HK-2 (cell line): Measurements from ENCODE around the gene CCNT2.
"Not testable (repeated sequence)": the region's sequence is repeated elsewhere in the genome, so short reads cannot be mapped to it uniquely, and the experiment has no call there.

Experiments used
- DNase-seq: peaks from one replicate; pipeline ENCODE4 v3.0.0-alpha.2; 2018; ENCODE audit not compliant: unreplicated experiment

The CCNT2 gene

DNA sequence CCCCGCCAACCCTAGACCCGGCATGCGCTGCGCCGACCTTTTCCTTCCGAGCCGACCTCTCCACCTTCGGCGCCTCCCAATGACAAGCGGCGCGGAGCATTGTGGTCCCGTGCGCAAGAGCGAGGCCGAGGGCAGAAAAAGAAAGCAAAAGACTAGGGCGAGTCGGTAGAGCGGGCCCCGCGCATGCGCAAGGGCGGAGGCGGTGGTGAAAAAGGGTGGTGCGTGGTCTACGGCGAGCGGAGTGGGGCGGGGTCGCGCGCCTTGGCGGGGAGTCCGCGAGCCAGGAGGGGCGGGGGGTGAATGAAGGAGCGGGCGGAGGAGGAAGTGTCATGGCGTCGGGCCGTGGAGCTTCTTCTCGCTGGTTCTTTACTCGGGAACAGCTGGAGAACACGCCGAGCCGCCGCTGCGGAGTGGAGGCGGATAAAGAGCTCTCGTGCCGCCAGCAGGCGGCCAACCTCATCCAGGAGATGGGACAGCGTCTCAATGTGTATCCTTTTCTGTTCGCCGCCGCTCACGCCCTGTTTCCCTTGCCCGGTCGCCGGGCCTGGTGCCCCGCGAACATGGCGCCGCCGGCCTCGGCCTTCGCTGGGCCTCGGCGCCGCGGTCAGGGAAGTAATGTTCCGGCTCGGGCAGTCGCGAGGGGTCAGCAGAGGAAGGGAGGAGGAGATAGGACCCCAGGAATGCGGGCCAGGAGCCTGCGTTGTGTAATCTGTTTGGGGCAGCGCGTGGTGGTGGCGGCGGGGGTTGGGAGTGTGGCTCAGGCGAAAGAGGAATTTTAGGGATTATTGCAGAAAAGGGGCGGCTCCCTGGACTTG, at the start of gene CCNT2:
CCNT2 (plus strand) TSS at position 297 of the 815 bp plus-strand sequence; CDS start at position 330, 33 bp downstream.
- DNase-seq: peak; percentile 100

DNA sequence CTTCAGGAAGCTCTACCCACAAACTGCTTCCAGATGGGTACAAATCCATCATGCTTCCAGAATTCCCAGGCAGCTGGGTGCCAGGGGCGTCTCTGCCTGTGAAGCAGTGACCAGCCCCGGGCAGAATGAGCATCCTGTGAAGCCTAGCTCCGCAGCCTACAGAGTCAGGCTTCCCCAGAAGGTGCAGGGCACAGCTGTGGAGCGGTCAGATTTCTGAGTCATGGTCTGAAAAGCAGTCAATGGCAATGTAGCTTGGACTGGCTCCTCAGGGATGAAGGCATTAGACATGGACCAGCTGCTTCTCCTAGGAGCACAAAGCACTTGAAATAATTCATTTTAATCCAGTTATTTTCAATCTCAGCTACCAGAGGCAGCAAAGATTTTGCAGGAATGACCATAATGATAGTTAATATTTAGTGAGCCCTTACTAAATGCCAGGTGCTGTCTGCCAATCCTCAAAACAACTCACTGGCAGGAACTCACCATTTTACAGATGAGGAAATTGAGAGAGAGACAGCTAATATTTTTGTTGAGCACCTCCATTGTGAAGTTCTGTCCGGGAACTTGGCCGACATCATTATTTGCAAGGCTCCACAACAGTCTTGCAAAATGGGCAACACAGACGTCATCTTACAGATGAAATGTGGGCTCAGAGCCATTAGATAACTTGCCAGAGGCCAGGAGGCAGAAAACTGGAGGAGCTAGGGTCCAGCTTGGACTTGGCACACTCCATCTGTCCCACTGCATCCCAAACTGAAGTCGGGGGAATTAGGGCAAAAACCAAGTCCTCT, 48.5 kb upstream of the CCNT2 start:
- DNase-seq: no peak

DNA sequence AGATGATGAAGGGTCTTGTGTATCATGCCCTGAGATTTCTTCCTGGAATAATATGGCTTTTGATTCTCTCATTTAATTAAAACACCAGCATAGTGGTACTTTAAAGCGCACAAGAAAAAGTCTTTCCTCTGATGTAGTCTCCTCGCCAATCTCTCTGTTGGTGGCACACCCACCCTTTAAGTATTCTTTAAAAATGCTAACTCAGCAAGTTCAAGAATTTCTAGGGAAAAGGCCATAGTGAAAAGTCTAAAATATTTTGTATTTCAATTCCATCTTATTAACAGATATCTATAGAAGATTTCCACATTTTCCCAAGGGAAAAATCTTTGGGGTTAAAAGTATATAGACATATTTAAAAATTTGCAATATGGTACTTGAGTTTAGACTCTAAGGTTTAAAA, 45.5 kb upstream of the CCNT2 start:
- no peak for DNase-seq

DNA sequence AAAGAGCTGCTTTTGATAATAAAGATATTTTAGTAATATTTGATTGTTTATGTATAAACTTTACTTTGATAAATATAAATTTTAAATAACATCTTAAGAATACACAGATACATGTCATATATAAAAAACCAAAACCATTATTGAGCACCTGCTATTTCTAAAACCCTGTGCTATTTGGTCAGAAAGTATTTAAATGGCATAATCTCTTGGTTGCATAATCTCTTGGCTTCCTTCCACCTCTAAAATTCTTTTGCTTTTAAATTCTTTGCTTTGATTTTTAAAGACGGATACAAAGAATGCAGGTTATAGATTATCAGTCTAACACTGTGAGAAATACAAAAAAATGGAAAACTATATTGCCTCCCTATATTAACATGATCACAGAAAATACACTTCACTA, 43.3 kb upstream of the CCNT2 start:
- DNase-seq: no peak

DNA sequence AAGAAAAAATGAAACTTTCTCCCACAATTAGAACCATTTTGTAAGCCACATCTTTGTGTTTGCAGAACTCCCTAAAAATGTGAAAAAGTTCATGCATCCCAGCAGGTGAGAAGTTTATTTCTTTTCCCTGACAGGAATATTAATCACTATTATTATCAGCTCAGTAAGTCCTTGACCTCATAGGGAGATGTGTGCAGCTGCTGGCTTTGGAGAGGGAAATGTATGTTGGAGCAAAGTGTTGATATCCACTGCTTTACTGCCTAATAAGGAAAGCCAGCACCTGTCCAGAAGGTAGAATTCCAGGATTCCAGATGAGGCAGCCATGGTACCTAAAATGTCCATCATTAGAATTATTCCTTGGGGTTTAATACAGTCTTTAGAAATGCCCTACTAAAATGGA, 35.8 kb upstream of the CCNT2 start:
- no peak for DNase-seq

DNA sequence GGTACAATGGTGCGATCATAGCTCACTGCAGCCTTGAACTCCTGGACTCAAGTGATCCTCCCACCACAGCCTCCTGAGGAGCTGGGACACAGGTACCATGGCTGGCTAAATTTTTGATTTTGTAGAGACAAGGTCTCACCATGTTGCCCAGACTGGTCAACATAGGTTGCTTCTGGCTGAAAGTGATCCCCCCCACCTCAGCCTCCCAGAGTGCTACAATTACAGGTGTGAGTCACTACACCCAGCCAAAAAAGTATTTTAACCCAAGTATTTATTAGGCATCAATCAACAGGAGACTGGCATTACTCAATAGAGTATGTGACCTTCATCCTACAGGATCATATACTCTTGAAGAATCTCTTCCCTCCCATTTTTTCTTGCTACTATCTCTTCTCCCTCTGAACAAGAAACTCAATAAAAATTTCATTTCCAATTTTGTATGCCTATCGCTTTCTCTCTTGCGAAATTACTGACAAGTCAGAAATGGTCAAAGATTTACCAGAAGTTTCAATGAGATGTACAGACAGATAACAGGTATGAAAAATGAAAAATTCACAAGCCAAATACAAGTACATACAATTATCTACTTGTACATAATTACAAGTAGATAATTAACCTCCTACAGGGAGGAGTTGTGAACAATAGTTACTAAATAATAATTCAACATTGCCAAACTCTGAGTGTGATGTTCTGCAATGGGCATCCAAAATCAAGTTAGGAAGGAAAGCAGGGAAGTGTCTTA, 34.9 kb upstream of the CCNT2 start:
- no peak for DNase-seq

DNA sequence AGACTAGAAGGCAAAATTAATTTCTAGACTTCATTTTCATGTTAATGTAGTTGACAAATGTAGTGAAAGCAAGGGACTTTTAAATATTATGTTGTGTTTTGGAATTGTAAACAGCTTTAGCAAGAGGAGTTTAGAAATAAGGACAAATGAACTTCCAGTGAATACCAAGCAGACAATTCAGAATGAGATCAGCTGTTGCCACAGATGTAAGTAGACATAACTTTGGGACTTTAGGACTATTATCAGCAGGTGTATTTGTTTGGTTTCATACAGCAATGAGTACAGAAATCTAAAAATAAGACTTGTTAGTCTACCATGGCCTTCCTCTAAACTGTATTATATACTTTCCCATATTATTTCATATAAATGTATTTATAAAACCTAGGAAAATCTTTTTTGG, 34.2 kb upstream of the CCNT2 start:
- no peak for DNase-seq

DNA sequence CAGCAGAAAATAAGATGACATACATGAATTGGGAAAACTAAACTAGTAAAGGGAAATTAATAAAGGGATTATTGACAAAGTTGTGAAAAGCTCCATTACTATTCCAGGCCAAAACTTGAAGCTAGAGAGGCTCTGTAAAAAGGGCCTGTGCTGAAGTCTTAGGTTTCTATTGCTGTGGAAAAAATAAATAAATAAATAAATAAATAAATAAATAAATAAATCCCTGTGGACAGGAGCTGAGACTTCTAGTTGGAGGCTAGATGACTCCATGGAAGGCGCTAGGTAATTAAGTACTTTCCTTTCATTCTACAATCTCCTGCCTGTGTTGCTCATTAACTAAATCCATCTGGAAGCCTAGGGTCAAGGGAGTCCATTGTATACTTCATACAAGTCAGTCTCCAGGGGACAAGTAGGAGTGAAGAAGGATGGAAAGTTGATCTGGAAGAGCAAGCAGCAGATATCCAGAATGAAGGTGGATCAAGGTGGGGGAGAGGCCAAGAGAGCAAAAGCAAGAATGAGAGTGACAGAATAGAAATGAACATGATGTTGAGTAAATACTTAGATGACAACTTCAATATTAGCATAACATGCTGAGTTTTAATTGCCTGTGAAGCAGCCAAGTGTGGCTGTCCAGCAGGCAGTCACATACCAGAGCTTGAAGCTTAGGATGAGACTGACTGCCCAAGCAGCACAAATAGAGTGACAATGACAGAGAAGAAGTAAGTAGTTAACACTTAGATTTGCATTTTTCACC, 26.2 kb upstream of the CCNT2 start:
- DNase-seq: no peak

DNA sequence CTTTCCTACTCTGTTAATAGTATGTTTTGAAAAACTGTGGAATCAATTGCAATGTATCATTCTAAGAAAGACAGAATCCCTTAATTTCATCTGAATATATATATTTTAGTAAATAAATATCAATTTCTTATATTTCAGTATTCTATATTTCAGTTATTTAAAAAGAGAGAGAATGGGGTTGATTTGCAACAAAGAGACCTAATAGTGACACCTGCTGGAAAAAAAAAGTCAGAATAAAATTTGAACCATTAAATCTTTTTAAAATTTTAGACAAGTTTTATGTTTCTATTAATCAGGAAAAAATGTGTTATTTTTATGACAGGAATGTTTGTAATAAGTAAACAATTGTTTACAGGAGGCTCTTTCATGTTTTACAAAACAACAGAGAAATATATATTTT, 20.7 kb upstream of the CCNT2 start:
- no peak for DNase-seq

DNA sequence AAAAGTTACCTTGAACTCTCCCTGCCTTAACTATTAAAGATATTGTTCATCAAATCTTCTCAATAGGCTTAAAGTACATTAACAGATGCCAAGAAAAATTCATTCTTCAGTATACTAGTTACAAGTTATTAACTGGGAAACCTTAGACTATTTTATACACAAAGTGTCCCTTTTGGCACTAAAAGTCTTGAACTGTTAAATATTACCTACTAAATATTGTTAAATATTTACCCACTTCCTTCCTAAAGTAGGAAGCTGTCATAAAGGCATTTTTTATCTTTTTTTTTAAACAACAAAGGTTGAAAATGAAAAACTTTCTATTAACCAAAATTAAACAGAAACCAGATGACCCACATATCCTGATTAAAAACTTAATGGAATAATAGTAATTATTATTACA, 19.4 kb upstream of the CCNT2 start:
- no peak for DNase-seq

DNA sequence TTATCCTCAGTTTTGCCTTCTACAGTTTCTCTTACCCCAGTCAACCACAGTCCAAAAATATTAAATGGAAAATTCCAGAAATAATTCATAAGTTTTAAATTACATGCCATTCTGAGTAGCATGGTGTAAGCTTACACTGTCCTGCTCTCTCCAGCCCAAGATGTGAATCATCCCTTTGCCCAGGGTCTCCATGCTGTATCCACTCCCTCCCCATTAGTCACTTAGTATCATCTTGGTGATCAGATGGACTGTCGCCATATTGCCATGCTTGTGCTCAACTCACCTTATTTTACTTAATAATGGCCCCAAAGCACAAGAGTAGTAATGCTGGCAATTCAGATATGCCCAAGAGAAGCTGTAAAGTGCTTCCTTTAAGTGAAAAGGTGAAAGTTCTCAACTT, 18.5 kb upstream of the CCNT2 start:
- no peak for DNase-seq

DNA sequence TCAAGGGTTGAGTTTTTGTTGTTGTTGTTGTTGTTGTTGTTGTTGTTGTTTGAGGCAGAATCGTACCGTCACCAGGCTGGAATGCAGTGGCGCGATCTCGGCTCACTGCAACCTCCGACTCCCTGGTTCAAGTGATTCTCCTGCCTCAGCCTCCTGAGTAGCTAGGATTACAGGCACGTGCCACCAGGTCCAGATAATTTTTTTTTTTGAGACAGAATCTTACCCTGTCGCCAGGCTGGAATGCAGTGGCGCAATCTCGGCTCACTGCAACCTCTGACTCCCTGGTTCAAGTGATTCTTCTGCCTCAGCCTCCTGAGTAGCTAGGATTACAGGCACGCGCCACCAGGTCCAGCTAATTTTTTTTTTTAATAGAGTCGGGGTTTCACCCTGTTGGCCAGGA, 14.9 kb upstream of the CCNT2 start:
- not testable (repeated sequence) for DNase-seq

DNA sequence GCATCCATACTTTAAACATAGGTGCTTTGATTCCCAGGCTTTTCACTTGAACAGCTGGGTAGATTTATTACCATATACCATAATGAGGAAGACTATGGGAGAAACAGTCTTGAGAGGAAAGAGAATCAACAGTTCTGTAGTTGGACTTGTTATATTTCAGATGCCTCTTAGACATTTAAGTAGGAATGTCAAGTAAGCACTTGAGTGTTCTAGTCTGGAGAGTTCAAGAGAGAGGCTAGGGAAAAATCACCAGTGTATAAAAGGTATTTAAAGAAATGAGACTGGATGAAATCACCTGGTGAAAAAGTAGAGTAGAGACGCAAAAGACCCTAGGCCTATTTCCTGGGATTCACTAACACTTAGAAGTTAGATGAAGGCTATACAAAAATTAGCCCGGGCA, 13.5 kb upstream of the CCNT2 start:
- no peak for DNase-seq

DNA sequence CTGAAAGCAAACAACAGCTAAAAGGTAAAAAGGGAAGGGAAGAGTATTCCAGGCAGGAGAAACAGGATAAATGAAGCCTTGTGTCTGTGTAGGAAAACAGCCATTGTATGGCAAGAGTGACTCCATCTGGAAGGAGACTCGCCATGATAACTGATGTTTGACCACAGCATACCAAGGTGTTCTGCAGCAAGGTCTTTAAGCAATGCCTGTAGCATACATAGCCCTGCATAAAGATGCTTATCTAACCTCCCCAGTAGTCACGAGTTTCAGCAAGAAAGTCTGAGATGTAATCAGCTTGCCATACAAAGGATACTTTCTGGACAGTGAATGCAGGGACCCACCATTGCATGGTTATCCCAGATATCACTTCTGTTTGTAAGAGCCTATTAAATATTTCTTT, 11.9 kb upstream of the CCNT2 start:
- no peak for DNase-seq

DNA sequence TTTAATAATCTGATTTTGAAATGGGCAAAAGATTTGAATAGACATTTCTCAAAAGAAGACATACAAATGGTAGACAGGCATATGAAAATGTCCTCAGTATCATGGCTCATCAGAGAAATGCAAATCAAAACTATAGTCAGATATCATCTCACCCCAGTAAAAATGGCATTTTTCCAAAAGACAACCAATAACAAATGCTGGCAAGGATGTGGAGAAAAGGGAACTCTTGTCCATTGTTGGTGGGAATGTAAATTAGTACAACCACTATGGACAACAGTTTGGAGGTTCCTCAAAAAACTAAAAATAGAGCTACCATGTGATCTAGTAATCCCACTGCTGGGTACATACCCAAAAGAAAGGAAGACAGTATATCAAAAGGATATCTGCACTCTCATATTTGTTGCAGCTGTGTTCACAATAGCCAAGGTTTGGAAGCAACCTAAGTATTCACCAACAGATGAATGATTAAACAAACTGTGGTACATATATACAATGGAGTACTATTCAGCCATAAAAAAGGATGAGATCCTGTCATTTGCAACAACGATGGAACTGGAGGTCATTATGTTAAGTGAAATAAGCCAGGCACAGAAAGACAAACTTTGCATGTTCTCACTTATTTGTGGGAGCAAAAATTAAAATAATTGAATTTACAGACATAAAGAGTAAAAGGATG, 11.0 kb upstream of the CCNT2 start:
- DNase-seq: not testable (repeated sequence)

DNA sequence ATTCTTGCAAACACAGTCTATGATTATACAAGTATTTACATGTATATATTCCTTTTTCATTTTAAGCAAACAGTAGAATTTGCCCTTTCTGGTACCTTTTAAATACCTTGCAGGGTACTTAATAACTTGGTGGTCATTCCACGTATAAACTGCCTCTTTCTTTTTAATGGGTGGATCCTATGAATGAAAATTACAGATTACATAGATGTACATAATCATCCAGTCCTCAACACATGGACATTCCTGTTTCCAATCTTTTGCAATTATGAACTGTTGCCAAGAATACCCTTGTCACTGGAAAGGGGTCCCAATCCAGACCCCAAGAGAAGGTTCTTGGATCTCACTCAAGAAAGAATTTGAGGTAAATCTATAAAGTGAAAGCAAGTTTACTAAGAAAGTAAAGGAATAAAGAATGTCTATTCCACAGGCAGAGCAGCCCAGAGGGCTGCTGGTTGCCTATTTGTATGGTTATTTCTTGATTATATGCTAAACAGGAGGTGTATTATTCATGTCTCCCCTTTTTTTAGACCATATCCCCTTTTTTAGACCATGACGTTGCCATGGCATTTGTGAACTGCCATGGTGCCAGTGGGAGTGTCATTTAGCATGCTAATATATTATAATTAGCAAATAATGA, 7.7 kb upstream of the CCNT2 start:
- DNase-seq: no peak

DNA sequence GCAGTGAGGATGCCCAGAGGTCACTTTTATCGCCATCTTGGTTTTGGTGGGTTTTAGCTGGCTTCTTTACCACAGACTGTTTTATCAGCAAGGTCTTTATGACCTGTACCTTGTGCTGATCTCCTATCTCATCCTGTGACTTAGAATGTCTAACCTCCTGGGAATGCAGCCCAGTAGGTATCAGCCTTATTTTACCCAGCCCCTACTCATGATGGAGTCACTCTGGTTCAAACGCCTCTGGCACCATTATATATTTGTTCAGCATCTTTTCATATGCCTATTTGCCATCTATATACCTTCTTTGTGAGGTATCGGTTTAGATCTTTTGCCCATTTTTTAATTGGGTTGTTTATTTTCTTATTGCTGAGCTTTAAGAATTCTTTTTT, 7.2 kb upstream of the CCNT2 start:
- DNase-seq: no peak

DNA sequence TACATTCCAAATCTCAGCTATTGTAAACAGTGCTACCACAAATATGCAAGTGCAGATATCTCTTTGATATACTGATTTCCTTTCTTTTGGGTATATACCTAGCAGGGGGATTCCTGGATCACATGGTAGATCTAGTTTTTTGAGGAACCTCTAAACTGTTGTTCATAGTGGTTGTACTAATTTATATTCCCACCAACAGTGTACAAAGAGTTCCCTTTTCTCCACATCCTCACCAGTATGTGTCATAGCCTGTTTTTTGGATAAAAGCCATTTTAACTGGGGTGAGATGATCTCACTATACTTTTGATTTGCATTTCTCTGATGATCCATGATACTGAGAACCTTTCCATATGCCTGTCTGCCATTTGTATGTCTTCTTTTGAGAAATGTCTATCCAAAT, 6.3 kb upstream of the CCNT2 start:
- no peak for DNase-seq

DNA sequence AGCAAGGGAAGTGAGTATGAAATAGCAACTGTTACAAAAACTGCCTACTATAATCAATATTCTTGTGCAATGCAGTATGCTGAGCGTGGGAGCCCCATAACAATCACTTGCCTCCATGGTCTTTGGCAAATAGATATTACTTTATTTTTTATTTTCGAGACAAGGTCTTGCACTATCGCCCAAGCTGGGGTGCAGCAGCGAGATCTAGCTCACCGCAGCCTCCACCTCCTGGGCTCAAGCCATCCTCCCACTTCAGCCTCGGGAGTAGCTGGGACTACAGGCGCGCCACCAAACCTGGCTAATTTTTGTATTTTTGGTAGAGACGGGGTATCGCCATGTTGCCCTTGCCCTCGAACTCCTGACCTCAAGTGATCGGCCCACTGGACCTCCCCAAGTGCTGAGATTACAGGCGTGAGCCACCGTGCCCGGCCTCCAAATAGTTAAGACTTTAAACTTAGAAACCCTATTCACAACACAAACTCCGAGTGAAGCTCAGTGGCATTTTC, 1.2 kb upstream of the CCNT2 start:
- peak; percentile 21 for DNase-seq

DNA sequence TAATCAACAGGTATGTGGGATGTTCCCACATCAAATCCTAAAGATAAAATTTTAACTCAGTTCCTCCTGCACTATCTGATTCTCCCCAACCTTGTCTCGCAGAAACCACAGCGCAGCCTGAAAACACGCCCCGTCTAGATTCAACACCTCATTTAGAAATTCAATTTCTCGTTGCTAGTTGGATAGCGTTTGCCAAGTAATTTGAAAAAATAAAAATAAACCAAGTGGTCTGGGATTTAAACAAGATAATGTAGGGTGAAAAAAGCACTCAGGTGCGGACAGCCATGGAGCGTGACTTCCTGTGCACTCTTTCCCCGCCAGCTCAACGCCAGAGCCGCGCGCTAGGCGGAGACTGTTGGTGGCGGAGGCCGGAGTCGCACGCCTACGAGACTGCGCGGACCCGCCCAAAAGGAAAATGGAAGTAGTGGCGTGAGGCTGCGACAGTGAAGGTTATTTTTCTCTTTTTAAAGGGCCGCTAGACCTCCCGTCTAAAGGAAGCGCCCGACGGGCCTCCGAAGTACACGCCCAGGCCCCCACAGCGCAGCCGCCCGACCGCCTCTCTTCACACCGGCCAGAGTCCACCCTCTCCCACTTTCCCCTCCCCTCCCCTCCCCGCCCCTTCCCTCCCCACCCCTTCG, 615 bp upstream of the CCNT2 start:
- no peak for DNase-seq
